ENCODE measurements around the gene UBASH3A. TPM values are rescaled to one million over a fixed set of nuclear protein-coding genes. Genes with fewer than 3 reads are reported as not detected.
"Not testable (repeated sequence)": the region's sequence is repeated elsewhere in the genome, so short reads cannot be mapped to it uniquely, and the experiment has no call there.

Gene UBASH3A
- total RNA-seq, 1 experiment from 2014 or later = 0.07 TPM

DNA sequence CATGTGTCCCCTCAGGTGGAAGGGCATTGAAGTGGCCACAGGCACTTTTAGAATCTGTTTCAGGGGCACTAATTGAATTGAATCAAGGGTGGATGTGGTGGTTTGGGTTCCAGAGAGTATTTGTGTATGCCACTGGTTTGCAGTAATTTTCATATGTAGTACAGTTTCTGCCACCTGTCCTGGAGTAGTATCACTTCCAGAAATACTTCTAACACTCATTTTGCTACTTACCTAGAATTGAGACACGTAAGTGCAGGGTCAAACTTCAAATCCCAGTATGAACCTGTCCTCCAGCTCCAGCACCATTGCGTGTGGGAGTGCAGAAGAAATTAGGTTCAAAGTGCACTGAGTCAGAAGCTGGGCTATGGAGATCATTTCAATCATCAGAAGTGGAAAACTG is 65.6 kb downstream of the UBASH3A start:
- H3K27ac ChIP-seq (ENCODE audit: low read depth, low read length) = no peak overlapping the region
- no peak for TF ChIP-seq CBX3 (IDR thresholded peaks at IDR 0.05; ENCODE audit: low read depth)
- TF ChIP-seq SIN3A (IDR thresholded peaks at IDR 0.05; ENCODE audit: low read depth) = no peak
- peaks cover 12 to 18% of the 10 kb centered on the region in 2 experiments for H3K4me1 ChIP-seq (ENCODE audit: control insufficient read depth in 1 of 2, insufficient read depth in 2 of 2, low read length in 2 of 2)
- BruUV-seq (replicated peaks) = no TSS peak
- no peak overlapping the region for H3K4me2 ChIP-seq (ENCODE audit: low read length)
- intact Hi-C loops (cut with micrococcal nuclease) = no loop called here
- H3K79me2 ChIP-seq (ENCODE audit: insufficient read depth, low read length) = no peaks in the 10 kb centered on the region
- DNase-seq (ENCODE audit: low read depth, low spot score) (no peak), ATAC-seq (no peak)
- H3K9me3 ChIP-seq (ENCODE audit: control insufficient read depth in 1 of 2, insufficient read depth in 1 of 2, low read depth in 1 of 2, low read length in 2 of 2) = no peaks in the 10 kb centered on the region
- H3K27me3 ChIP-seq (ENCODE audit: insufficient read depth, low read length) = no peaks in the 10 kb centered on the region
- POLR2A ChIA-PET = no interaction called here
- H2AFZ ChIP-seq (ENCODE audit: low read depth, low read length, poor library complexity, severe bottlenecking) = no peak overlapping the region
- no peaks in the 10 kb centered on the region for H4K20me1 ChIP-seq (ENCODE audit: insufficient read depth)
- CTCF ChIA-PET = no interaction called here
- no peak overlapping the region for H3K9ac ChIP-seq (ENCODE audit: low read length)
- H3K36me3 ChIP-seq (ENCODE audit: control insufficient read depth in 1 of 2, insufficient read depth in 2 of 2, low read length in 2 of 2) = no peaks in the 10 kb centered on the region
- RAD21 ChIA-PET (ENCODE audit: low non-redundant PET in 1 of 2, low total read pairs in 2 of 2, uncharacterized antibody in 2 of 2, unreplicated experiment in 2 of 2) = no interaction called here
- no peaks in the 10 kb centered on the region for H3K9me2 ChIP-seq (ENCODE audit: insufficient read depth)
- no peak overlapping the region for H3K4me3 ChIP-seq (replicated peaks in 1 of 2; ENCODE audit: low read depth in 1 of 2, low read length in 2 of 2)

DNA sequence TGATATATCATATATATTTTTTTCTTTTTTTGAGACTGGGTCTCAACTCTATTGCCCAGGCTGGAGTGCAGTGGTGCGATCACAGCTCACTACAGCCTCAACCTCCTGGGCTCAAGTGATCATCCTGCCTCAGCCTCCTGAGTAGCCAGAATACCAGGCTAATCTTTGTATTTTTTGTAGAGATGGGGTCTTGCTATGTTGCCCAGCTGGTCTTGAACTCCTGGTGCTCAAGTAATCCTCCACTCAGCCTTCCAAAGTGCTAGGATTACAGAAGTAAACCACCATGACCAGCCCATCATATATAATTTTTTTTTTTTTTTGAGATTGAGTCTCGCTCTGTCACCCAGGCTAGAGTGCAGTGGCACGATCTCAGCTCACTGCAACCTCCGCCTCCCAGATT is 66.0 kb downstream of the UBASH3A start:
- H2AFZ ChIP-seq (ENCODE audit: low read depth, low read length, poor library complexity, severe bottlenecking); ATAC-seq; H3K36me3 ChIP-seq (ENCODE audit: control insufficient read depth in 1 of 2, insufficient read depth in 2 of 2, low read length in 2 of 2); H3K4me3 ChIP-seq (replicated peaks in 1 of 2; ENCODE audit: low read depth in 1 of 2, low read length in 2 of 2); DNase-seq (ENCODE audit: low read depth, low spot score); H3K9me3 ChIP-seq (ENCODE audit: control insufficient read depth in 1 of 2, insufficient read depth in 1 of 2, low read depth in 1 of 2, low read length in 2 of 2); H3K4me2 ChIP-seq (ENCODE audit: low read length); H3K27ac ChIP-seq (ENCODE audit: low read depth, low read length); CTCF ChIA-PET; RAD21 ChIA-PET (ENCODE audit: low non-redundant PET in 1 of 2, low total read pairs in 2 of 2, uncharacterized antibody in 2 of 2, unreplicated experiment in 2 of 2); H3K9ac ChIP-seq (ENCODE audit: low read length); H4K20me1 ChIP-seq (ENCODE audit: insufficient read depth); H3K9me2 ChIP-seq (ENCODE audit: insufficient read depth); H3K27me3 ChIP-seq (ENCODE audit: insufficient read depth, low read length); intact Hi-C loops (cut with micrococcal nuclease); POLR2A ChIA-PET; H3K79me2 ChIP-seq (ENCODE audit: insufficient read depth, low read length); BruUV-seq (replicated peaks): not testable (repeated sequence)
- peaks cover 15 to 23% of the 10 kb centered on the region in 2 experiments for H3K4me1 ChIP-seq (ENCODE audit: control insufficient read depth in 1 of 2, insufficient read depth in 2 of 2, low read length in 2 of 2)

GRCh38 chr21:42471206-42471605 is 67.5 kb downstream of the UBASH3A start:
- Histone ChIP-seq H3K4me1 (ENCODE audit: control insufficient read depth in 1 of 2, insufficient read depth in 2 of 2, low read length in 2 of 2) (peaks cover 15 to 27% of the 10 kb centered on the region in 2 experiments), H3K27me3 (ENCODE audit: insufficient read depth, low read length) (no peaks in the 10 kb centered on the region), H3K79me2 (ENCODE audit: insufficient read depth, low read length) (no peaks in the 10 kb centered on the region), H3K9me2 (ENCODE audit: insufficient read depth) (no peaks in the 10 kb centered on the region), H2AFZ (ENCODE audit: low read depth, low read length, poor library complexity, severe bottlenecking) (no peak overlapping the region), H3K4me3 (replicated peaks in 1 of 2; ENCODE audit: low read depth in 1 of 2, low read length in 2 of 2) (no peak overlapping the region), H3K27ac (ENCODE audit: low read depth, low read length) (no peak overlapping the region), H3K36me3 (ENCODE audit: control insufficient read depth in 1 of 2, insufficient read depth in 2 of 2, low read length in 2 of 2) (no peaks in the 10 kb centered on the region), H3K9ac (ENCODE audit: low read length) (no peak overlapping the region), H3K4me2 (ENCODE audit: low read length) (no peak overlapping the region), H3K9me3 (ENCODE audit: control insufficient read depth in 1 of 2, insufficient read depth in 1 of 2, low read depth in 1 of 2, low read length in 2 of 2) (no peaks in the 10 kb centered on the region), H4K20me1 (ENCODE audit: insufficient read depth) (no peaks in the 10 kb centered on the region)
- DNase-seq (ENCODE audit: low read depth, low spot score) (no peak), ATAC-seq (no peak)
- no TSS peak for BruUV-seq (replicated peaks)
- intact Hi-C loops (cut with micrococcal nuclease) = no loop called here
- RAD21 ChIA-PET (ENCODE audit: low non-redundant PET in 1 of 2, low total read pairs in 2 of 2, uncharacterized antibody in 2 of 2, unreplicated experiment in 2 of 2) = no interaction called here
- POLR2A ChIA-PET = no interaction called here
- CTCF ChIA-PET = no interaction called here
- TF ChIP-seq SRF (IDR thresholded peaks at IDR 0.05; ENCODE audit: low read depth) (no peak), EZH2 (IDR thresholded peaks at IDR 0.05) (no peak), TCF7L2 (IDR thresholded peaks at IDR 0.05; ENCODE audit: borderline replicate concordance, extremely low read depth, insufficient read depth, insufficient read length) (no peak), ATF3 (IDR thresholded peaks at IDR 0.05) (no peak), FOSL1 (IDR thresholded peaks at IDR 0.05; ENCODE audit: low read depth) (no peak), CTCF (IDR thresholded peaks at IDR 0.05 in 2 of 3, conservative IDR thresholded peaks at IDR 0.05 in 1 of 3; ENCODE audit: borderline replicate concordance in 1 of 3, insufficient read depth in 1 of 3, low read depth in 2 of 3, low read length in 2 of 3) (no peak), ZNF274 (IDR thresholded peaks at IDR 0.05; ENCODE audit: low read depth, low read length) (no peak), EGR1 (IDR thresholded peaks at IDR 0.05; ENCODE audit: low read depth) (no peak), ZFX (IDR thresholded peaks at IDR 0.05) (no peak), RAD21 (IDR thresholded peaks at IDR 0.05; ENCODE audit: low read depth) (no peak), POLR2A (IDR thresholded peaks at IDR 0.05; ENCODE audit: borderline replicate concordance, extremely low read depth, insufficient read depth, insufficient read length) (no peak), EZH2phosphoT487 (IDR thresholded peaks at IDR 0.05; ENCODE audit: borderline replicate concordance) (no peak)
- TF ChIP-seq, protein P1, sequence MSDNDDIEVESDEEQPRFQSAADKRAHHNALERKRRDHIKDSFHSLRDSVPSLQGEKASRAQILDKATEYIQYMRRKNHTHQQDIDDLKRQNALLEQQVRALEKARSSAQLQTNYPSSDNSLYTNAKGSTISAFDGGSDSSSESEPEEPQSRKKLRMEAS (IDR thresholded peaks at IDR 0.05) = no peak

Data from HCT116 (cell line).